ENCODE measurements around the gene LANCL3.

The LANCL3 gene

GRCh38 chrX:37684973-37685372 lies 113.5 kb downstream of the LANCL3 start:
- POLR2A ChIA-PET: interaction anchor here (0.8 kb wide), 1 partner anchor 376 kb away, joined by 3 read pairs; no protein-coding TSS in a partner anchor
- H3K4me3 ChIP-seq (ENCODE audit: low read depth, low read length): no peak overlapping the region
- no peaks in the 10 kb centered on the region for H3K9me3 ChIP-seq (ENCODE audit: control insufficient read depth, insufficient read depth, low read depth, low read length)
- no peaks in the 10 kb centered on the region; the same call in 1 of the 2 replicates for H3K4me1 ChIP-seq (ENCODE audit: control insufficient read depth, insufficient read depth, low read length)
- TF ChIP-seq RBAK (tag by site-specific recombination; IDR thresholded peaks at IDR 0.05) (no peak), ZNF335 (tag by site-specific recombination; conservative IDR thresholded peaks at IDR 0.05) (0 out of 2 replicates have a peak, but pooled peaks have one; percentile 14)
- no peak overlapping the region for H3K27ac ChIP-seq (ENCODE audit: extremely low read depth, low read depth, low read length)
- CTCF ChIA-PET: interaction anchor here (0.7 to 1.0 kb wide), 2 partner anchors 8 to 37 kb away, joined by 3 to 4 read pairs; no protein-coding TSS in a partner anchor
- no peaks in the 10 kb centered on the region for H3K36me3 ChIP-seq (ENCODE audit: control insufficient read depth in 2 of 2, insufficient read depth in 1 of 2, low read length in 2 of 2)

GRCh38 chrX:37685381-37686359 lies 114.2 kb downstream of the LANCL3 start, which contains the start of gene XK:
XK (plus strand) TSS chrX:37685791; CDS start chrX:37685962, 171 bp downstream.
- Histone ChIP-seq H3K27ac (ENCODE audit: extremely low read depth, low read depth, low read length) (peak within 1 kb of the TSS; percentile 87), H3K36me3 (ENCODE audit: control insufficient read depth in 2 of 2, insufficient read depth in 1 of 2, low read length in 2 of 2) (no peaks in the 10 kb centered on the region), H3K4me3 (ENCODE audit: low read depth, low read length) (peak within 1 kb of the TSS; percentile 50), H3K4me1 (ENCODE audit: control insufficient read depth, insufficient read depth, low read length) (no peaks in the 10 kb centered on the region; the same call in 1 of the 2 replicates), H3K9me3 (ENCODE audit: control insufficient read depth, insufficient read depth, low read depth, low read length) (no peaks in the 10 kb centered on the region)
- POLR2A ChIA-PET: interaction anchor here (0.8 kb wide), 1 partner anchor 376 kb away, joined by 3 read pairs; no protein-coding TSS in a partner anchor
- CTCF ChIA-PET: no interaction called here
- TF ChIP-seq TCF7L2 (IDR thresholded peaks at IDR 0.05; ENCODE audit: borderline replicate concordance, low read depth, low read length) (peak; percentile 57; the same call in 1 of the 2 replicates), ZBTB8A (tag by site-specific recombination; IDR thresholded peaks at IDR 0.05) (peak; percentile 46; the same call in 1 of the 2 replicates), ZEB2 (tag by site-specific recombination; IDR thresholded peaks at IDR 0.05) (peak; percentile 55; the same call in 1 of the 2 replicates), ZNF785 (tag by site-specific recombination; IDR thresholded peaks at IDR 0.05) (no peak), ZNF202 (tag by site-specific recombination; IDR thresholded peaks at IDR 0.05; ENCODE audit: borderline replicate concordance) (no peak), ZNF335 (tag by site-specific recombination; conservative IDR thresholded peaks at IDR 0.05) (peak; percentile 40), ZNF660 (tag by site-specific recombination; IDR thresholded peaks at IDR 0.05) (0 out of 2 replicates have a peak, but pooled peaks have one; percentile 42), ZNF324 (tag by site-specific recombination; IDR thresholded peaks at IDR 0.05) (no peak), ZNF394 (tag by site-specific recombination; IDR thresholded peaks at IDR 0.05; ENCODE audit: borderline replicate concordance) (0 out of 2 replicates have a peak, but pooled peaks have one; percentile 19), ZNF488 (tag by site-specific recombination; IDR thresholded peaks at IDR 0.05) (no peak), OSR2 (tag by site-specific recombination; IDR thresholded peaks at IDR 0.05) (0 out of 2 replicates have a peak, but pooled peaks have one; percentile 20), ZBTB26 (tag by site-specific recombination; optimal IDR thresholded peaks at IDR 0.05) (peak; percentile 89), PRDM10 (tag by site-specific recombination; IDR thresholded peaks at IDR 0.05) (0 out of 2 replicates have a peak, but pooled peaks have one; percentile 14), ZNF600 (tag by site-specific recombination; IDR thresholded peaks at IDR 0.05) (peak; percentile 69), ZNF621 (tag by site-specific recombination; IDR thresholded peaks at IDR 0.05) (no peak), ZFP69B (tag by site-specific recombination; IDR thresholded peaks at IDR 0.05) (0 out of 2 replicates have a peak, but pooled peaks have one; percentile 36), ZNF10 (tag by site-specific recombination; IDR thresholded peaks at IDR 0.05) (peak; percentile 49; the same call in 1 of the 2 replicates), ZNF76 (tag by site-specific recombination; IDR thresholded peaks at IDR 0.05; ENCODE audit: borderline replicate concordance, low read depth) (peak; percentile 73), ZSCAN4 (tag by site-specific recombination; IDR thresholded peaks at IDR 0.05) (peak; percentile 32; the same call in 1 of the 2 replicates), EGR2 (tag by site-specific recombination; IDR thresholded peaks at IDR 0.05; ENCODE audit: low read depth) (no peak), ZBTB17 (tag by site-specific recombination; IDR thresholded peaks at IDR 0.05) (peak; percentile 28; the same call in 1 of the 2 replicates), ZNF2 (tag by site-specific recombination; IDR thresholded peaks at IDR 0.05) (peak; percentile 72; the same call in 1 of the 2 replicates), SCRT1 (tag by site-specific recombination; IDR thresholded peaks at IDR 0.05; ENCODE audit: borderline replicate concordance) (0 out of 2 replicates have a peak, but pooled peaks have one; percentile 17), SCRT2 (tag by site-specific recombination; IDR thresholded peaks at IDR 0.05) (peak; percentile 48), GLI4 (tag by site-specific recombination; IDR thresholded peaks at IDR 0.05) (0 out of 2 replicates have a peak, but pooled peaks have one; percentile 25)

Measured in HEK293 (cell line).